Peyer's patch (tissue), 4 donors: ENCODE results near the gene DIPK1A. TPM values are rescaled to one million over a fixed set of nuclear protein-coding genes. Genes with fewer than 3 reads are reported as not detected.

Source experiments
- DNase-seq, 3 donors: peaks; one replicate each; pipeline ENCODE4 v3.0.0-alpha.2; 2017 to 2019
- H3K27ac ChIP-seq, 4 donors: fragments of 200-600 bp; sonication (generic); one replicate each; pipeline ENCODE4 v1.5.1; 2016 to 2019
- H3K27me3 ChIP-seq, 2 donors: fragments of 200-600 bp; sonication (generic); one replicate each; pipeline ENCODE4 v1.5.1; 2019
- H3K36me3 ChIP-seq, 3 donors: fragments of 200-600 bp; sonication (generic); one replicate each; pipeline ENCODE4 v1.5.1; 2016 to 2019
- H3K4me1 ChIP-seq, 4 donors: fragments of 200-600 bp; sonication (generic); one replicate each; pipeline ENCODE4 v1.5.1; 2016 to 2019
- H3K4me3 ChIP-seq, 4 donors: fragments of 200-600 bp; sonication (generic); 1 replicate in 3 of 4; 2 replicates in 1 of 4; pipeline ENCODE4 v1.5.1; 2016 to 2019; ENCODE audit warnings: mild to moderate bottlenecking in 1 of 4
- H3K9me3 ChIP-seq, 4 donors: fragments of 200-600 bp; sonication (generic); one replicate each; pipeline ENCODE4 v1.5.1; 2016 to 2019; ENCODE audit warnings: mild to moderate bottlenecking in 1 of 4
- CTCF ChIP-seq, 6 experiments: fragments of 450-650 bp in 4 of 6; fragments of 200-600 bp in 2 of 6; sonication (generic) in 1 of 6; IDR thresholded peaks; one replicate each; pipeline ENCODE4 v1.5.1; 2017 to 2019; ENCODE audit warnings: antibody characterized with exemption in 6 of 6, mild to moderate bottlenecking in 3 of 6, moderate library complexity in 1 of 6
- POLR2A ChIP-seq, 2 donors: fragments of 450-650 bp; IDR thresholded peaks; one replicate each; pipeline ENCODE4 v1.5.1; 2017; ENCODE audit warnings: antibody characterized with exemption in 2 of 2, mild to moderate bottlenecking in 2 of 2, moderate library complexity in 2 of 2
- total RNA-seq, 4 donors: library from RNA; depleted of rRNA; stranded (reverse); fragments of >200 nt; gene quantifications; one replicate each; pipeline ENCODE4 v1.1.0, GENCODE V29; 2016

The DIPK1A gene
- total RNA-seq, 4 donors from 2014 or later: 5.1 to 12.4 (median 7.8) TPM

DNA sequence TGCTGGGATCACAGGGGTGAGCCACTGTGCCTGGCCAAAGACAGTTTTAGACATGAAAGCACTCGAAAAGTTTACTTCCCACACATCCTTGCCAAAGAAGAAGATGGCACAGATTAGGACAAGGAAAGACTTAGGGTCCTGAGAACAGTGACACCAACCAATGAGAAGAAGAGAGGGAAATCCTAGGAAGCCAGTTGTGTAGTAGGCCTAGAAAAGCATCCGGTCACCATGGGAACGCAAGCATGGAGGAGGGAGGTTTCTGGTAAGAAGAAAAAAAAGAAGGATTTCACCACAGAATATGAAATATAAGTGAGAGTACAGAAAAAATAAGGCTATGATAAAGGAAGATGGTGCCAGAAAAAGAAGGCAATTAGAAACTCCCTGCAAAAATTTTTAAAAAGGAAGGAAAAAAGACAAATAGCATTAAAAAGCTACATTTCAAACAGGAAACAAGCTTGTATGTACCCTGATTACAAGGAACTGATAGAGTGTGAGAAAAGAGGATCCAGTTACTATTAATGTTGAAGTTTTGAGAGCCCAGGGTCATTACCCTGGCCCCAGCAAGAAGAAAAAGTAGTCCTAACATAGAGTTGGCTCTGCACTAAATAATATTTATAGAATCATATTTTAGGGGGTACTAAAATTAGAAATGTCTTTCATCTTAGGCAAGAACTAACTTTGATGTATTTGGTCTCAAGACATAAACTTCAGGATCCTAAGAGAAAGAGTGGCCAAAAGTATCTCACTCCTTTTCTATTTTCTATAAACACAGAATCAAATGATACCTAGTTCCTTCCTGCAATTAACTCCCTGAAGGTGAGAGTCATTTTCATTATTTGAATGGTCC lies 16.1 kb downstream of the DIPK1A start:
- Histone ChIP-seq H3K9me3 (no peaks in the 10 kb centered on the region), H3K36me3 (no peaks in the 10 kb centered on the region), H3K27me3 (no peaks in the 10 kb centered on the region), H3K4me1 (peaks cover 0 to 22% (median 13%) of the 10 kb centered on the region in 4 donors), H3K4me3 (no peak overlapping the region), H3K27ac (peak overlapping the region in 3 of 4 donors; percentile 28 to 31 (median 31))
- TF ChIP-seq POLR2A (IDR thresholded peaks at IDR 0.05) (no peak), CTCF (IDR thresholded peaks at IDR 0.05) (no peak)
- DNase-seq: no peak

DNA sequence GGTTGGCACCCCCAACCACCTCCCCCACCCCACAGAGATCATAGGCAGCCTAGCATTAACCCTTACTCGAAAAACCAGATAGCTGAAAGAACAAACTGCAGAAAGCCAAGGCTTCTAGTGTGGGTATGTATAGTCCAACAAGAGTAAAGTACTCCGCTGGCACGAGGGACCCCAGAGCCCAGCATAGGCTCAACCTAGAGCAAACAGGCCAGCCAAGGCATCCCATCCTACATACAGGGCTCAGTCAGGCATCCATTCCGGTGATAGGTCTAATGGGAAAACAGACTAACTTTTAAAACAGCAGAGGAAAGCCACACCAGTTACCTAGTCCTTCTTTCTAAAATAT lies 17.8 kb downstream of the DIPK1A start:
- peak overlapping the region in 1 of 4 donors; percentile 13 for H3K27ac ChIP-seq
- H3K36me3 ChIP-seq: no peaks in the 10 kb centered on the region
- peaks cover 0 to 17% (median 8%) of the 10 kb centered on the region in 4 donors for H3K4me1 ChIP-seq
- no peaks in the 10 kb centered on the region for H3K27me3 ChIP-seq
- H3K4me3 ChIP-seq: no peak overlapping the region
- no peaks in the 10 kb centered on the region for H3K9me3 ChIP-seq
- TF ChIP-seq POLR2A (IDR thresholded peaks at IDR 0.05) (no peak), CTCF (IDR thresholded peaks at IDR 0.05) (no peak)
- no peak for DNase-seq

- Histone ChIP-seq H3K9me3 (no peaks in the 10 kb centered on the region), H3K4me1 (peaks cover 0 to 16% (median 9%) of the 10 kb centered on the region in 4 donors)
- TF ChIP-seq CTCF (IDR thresholded peaks at IDR 0.05) (no peak), POLR2A (IDR thresholded peaks at IDR 0.05) (no peak)
Measured at GRCh38 chr1:92940541-92940940, 20.7 kb downstream of the DIPK1A start.

GRCh38 chr1:92937731-92938130 lies 23.5 kb downstream of the DIPK1A start:
- no peak overlapping the region for H3K27ac ChIP-seq
- H3K36me3 ChIP-seq: no peaks in the 10 kb centered on the region
- no peaks in the 10 kb centered on the region for H3K9me3 ChIP-seq
- no peak for DNase-seq
- no peaks in the 10 kb centered on the region for H3K27me3 ChIP-seq
- TF ChIP-seq CTCF (IDR thresholded peaks at IDR 0.05) (no peak), POLR2A (IDR thresholded peaks at IDR 0.05) (no peak)
- H3K4me1 ChIP-seq: peaks cover 0 to 10% (median 0%) of the 10 kb centered on the region in 4 donors
- H3K4me3 ChIP-seq: no peak overlapping the region

More at GRCh38 chr1:92940541-92940940, 20.7 kb downstream of the DIPK1A start:
- Histone ChIP-seq H3K36me3 (no peaks in the 10 kb centered on the region), H3K27ac (no peak overlapping the region), H3K4me3 (no peak overlapping the region), H3K27me3 (no peaks in the 10 kb centered on the region)
- DNase-seq: no peak

- no peaks in the 10 kb centered on the region for H3K27me3 ChIP-seq
- H3K27ac ChIP-seq: no peak overlapping the region
- H3K4me3 ChIP-seq: no peak overlapping the region
- TF ChIP-seq CTCF (IDR thresholded peaks at IDR 0.05) (no peak), POLR2A (IDR thresholded peaks at IDR 0.05) (no peak)
- DNase-seq: no peak
- H3K36me3 ChIP-seq: no peaks in the 10 kb centered on the region
- H3K9me3 ChIP-seq: no peaks in the 10 kb centered on the region
- peaks cover 0 to 5% (median 0%) of the 10 kb centered on the region in 4 donors for H3K4me1 ChIP-seq
Measured at GRCh38 chr1:92936865-92937264, 24.4 kb downstream of the DIPK1A start.
